ENCODE results near the gene BORCS6. TPM values are rescaled to one million over a fixed set of nuclear protein-coding genes. Genes with fewer than 3 reads are reported as not detected.
A peak's percentile ranks its signal among the peaks of the same experiment; 100 is the strongest.

BORCS6 gene
- total RNA-seq, 4 donors from 2014 or later: 22.0 to 26.6 (median 25.0) TPM

DNA sequence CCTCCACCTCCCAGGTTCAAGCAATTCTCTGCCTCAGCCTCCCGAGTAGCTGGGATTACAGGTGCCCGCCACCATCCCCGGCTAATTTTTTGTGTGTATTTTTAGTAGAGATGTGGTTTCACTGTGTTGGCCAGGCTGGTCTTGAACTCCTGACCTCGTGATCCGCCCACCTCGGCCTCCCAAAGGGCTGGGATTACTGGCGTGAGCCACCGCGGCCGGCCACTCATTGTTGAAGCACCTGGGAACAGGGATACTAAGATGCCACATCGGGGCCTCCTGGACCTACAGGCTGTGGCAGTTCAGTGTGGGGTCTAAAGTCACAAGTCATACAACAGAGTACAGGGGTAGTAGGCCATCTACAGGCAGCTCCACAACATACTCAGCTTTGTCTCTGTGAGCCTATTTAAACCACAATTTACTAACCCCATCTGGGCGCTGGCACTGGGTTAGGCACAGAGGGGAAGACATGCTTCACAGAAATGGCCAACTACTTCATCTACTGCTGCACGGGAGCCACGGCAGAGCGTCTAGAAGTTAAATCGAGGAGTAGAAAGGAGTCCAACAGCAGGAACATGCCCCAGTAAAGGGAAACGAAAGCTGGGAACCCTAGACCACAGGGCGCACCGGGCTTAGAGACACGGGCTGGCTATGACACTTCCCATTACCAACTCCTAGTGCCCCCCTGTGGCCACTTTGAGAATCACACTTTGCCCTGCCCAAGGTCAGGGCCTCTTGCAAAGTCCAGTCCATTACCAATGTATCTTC lies 31.5 kb downstream of the BORCS6 start:
- TF ChIP-seq, protein P1, sequence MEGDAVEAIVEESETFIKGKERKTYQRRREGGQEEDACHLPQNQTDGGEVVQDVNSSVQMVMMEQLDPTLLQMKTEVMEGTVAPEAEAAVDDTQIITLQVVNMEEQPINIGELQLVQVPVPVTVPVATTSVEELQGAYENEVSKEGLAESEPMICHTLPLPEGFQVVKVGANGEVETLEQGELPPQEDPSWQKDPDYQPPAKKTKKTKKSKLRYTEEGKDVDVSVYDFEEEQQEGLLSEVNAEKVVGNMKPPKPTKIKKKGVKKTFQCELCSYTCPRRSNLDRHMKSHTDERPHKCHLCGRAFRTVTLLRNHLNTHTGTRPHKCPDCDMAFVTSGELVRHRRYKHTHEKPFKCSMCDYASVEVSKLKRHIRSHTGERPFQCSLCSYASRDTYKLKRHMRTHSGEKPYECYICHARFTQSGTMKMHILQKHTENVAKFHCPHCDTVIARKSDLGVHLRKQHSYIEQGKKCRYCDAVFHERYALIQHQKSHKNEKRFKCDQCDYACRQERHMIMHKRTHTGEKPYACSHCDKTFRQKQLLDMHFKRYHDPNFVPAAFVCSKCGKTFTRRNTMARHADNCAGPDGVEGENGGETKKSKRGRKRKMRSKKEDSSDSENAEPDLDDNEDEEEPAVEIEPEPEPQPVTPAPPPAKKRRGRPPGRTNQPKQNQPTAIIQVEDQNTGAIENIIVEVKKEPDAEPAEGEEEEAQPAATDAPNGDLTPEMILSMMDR (IDR thresholded peaks at IDR 0.05): peak in 1 of 3 donors; percentile 69
- no peak for TF ChIP-seq POLR2A (IDR thresholded peaks at IDR 0.05)
- 41 to 45% methylated on average over 20 of the region's 20 CpGs for WGBS, 2 donors
- no peak overlapping the region for H3K4me3 ChIP-seq (ENCODE audit: low read depth, poor library complexity, severe bottlenecking)
- peak; percentile 93 to 99 for DNase-seq (ENCODE audit: low spot score in 2 of 2)
- intact Hi-C loops (cut with DNase I; ENCODE audit: low total_unique reads): no loop called here

DNA sequence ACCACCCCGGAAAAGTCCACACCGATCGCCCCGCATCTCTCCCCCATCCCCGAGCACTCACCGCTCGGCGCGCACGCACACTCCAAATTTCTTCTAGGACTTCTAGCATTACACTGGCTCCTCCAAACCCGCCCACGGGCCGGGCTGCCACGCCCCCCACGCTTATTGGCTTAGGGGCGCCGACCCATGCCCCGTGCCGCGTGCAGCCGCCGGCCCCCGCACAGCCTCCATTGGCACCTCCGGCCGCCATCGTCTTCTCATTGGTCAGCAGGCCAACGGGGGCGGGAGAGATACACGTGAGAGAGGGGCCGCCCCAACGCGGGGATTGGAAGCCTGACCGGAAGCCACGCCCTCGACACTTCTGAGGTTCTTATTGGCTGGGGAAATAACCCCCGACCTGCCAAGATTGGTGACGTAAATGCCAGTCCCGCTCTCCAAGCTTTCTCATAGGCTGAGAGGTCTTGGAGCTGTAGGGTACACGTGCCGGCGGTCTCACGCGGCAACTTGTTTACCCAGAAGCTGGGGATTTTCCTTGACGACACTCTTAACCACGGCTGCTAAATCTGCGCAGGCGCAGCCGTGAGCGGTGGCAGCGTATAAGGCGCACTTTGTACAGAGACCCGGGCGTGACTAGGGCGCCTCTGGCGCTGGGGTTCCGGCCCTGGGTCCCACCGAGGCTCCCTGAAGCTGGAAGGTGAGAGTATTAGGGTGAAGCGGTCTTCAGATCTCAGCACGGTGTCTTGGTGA lies 33.6 kb downstream of the BORCS6 start:
- intact Hi-C loops (cut with DNase I; ENCODE audit: low total_unique reads): no loop called here
- H3K4me3 ChIP-seq (ENCODE audit: low read depth, poor library complexity, severe bottlenecking): peak overlapping the region; percentile 86
- DNase-seq (ENCODE audit: low spot score in 2 of 2): peak; percentile 100
- peak in 1 of 2 donors; percentile 99 for TF ChIP-seq POLR2A (IDR thresholded peaks at IDR 0.05)
- TF ChIP-seq, protein P1 (IDR thresholded peaks at IDR 0.05): no peak
- 1% methylated on average over 48 to 59 of the region's 59 CpGs for WGBS, 2 donors

DNA sequence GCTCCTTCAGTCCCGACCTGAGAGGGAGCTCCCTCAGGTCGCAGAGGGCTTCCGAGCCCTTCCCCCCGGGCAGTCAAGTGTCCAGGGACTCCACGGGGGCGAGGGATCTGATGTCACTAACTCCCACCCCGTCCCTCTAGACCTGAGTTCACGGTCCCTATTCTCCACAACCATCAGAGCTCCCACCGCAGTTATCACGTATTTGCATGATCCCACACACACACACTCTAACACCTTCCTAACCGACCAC lies 34.1 kb downstream of the BORCS6 start:
- peak overlapping the region; percentile 86 for H3K4me3 ChIP-seq (ENCODE audit: low read depth, poor library complexity, severe bottlenecking)
- 0 to 1% methylated on average over 11 of the region's 11 CpGs for WGBS, 2 donors
- intact Hi-C loops (cut with DNase I; ENCODE audit: low total_unique reads): no loop called here
- no peak for TF ChIP-seq POLR2A (IDR thresholded peaks at IDR 0.05)
- TF ChIP-seq, protein P1 (IDR thresholded peaks at IDR 0.05): no peak
- DNase-seq (ENCODE audit: low spot score in 2 of 2): no peak

DNA sequence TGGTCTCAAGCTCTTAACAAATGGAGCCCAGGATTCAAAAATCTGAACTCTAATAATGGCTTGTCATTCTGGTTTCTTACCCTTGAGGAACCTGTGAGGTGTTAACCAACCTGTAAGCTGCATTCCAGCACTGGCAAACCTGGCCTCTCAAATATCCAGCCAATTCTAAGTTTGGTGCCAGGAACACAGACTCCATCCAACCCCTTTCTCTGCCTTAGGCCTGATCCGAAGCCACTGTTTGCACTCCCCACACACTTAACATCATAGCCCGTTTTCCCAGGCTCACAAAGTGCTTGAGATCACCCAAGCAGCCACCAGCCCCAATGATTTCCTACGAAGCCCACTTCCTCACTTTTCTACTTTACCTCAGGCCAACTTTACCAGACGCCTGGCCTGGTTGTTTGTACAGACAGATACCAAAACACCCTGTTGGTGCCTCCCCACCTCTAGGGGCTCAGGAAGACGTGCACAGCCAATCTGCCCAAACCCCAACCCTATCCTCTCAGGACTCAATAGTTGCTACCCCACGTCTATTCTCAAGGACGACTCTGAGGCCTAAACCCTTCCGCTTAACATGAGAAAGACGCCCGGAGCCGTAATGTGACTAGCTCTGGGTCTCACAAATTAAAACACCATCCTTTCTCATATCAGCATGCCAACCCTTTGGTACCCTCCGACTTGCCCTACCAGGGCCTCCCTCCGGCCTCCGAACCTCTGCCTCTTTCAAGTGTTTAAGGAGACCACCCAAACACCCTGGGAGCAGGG lies 34.6 kb downstream of the BORCS6 start:
- intact Hi-C loops (cut with DNase I; ENCODE audit: low total_unique reads): no loop called here
- TF ChIP-seq POLR2A (IDR thresholded peaks at IDR 0.05): no peak
- TF ChIP-seq, protein P1 (IDR thresholded peaks at IDR 0.05): no peak
- DNase-seq (ENCODE audit: low spot score in 2 of 2): peak; percentile 63 to 85
- peak overlapping the region; percentile 86 for H3K4me3 ChIP-seq (ENCODE audit: low read depth, poor library complexity, severe bottlenecking)
- 8 to 9% methylated on average over 14 of the region's 14 CpGs for WGBS, 2 donors

DNA sequence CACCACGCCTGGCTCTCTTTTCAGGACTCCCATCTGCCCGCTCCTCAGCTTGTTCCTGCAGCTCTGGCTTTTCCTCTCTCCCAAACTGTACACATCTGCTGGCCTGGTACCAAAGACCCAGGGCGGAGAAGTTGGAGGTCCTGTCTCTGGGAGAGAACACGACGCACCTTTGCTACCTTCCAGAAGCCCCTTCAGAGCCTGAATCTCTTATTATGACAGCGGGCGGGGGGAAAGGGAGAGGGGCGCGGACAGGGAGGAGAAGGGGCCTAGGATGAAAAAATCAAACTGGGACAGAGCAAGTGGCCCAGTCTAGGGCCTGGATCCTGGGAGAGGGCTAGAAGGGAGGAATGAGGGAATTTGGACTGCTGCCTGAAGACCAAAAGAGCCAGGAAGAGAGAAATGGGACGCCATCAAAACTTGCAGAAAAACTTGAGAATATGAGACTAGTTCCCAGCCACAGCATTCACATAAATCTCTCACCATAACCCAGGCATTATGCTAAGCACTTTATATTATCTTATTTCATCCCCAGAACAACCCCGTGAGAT lies 35.3 kb downstream of the BORCS6 start:
- intact Hi-C loops (cut with DNase I; ENCODE audit: low total_unique reads): no loop called here
- no peak for DNase-seq (ENCODE audit: low spot score in 2 of 2)
- TF ChIP-seq, protein P1 (IDR thresholded peaks at IDR 0.05): no peak
- no peak for TF ChIP-seq POLR2A (IDR thresholded peaks at IDR 0.05)
- H3K4me3 ChIP-seq (ENCODE audit: low read depth, poor library complexity, severe bottlenecking): peak overlapping the region; percentile 86
- WGBS, 2 donors: 8% methylated on average over 11 of the region's 11 CpGs
